Measurements from ENCODE around the gene SBK3.
"Not testable (repeated sequence)": the region's sequence is repeated elsewhere in the genome, so short reads cannot be mapped to it uniquely, and the experiment has no call there.

Gene SBK3, protein sequence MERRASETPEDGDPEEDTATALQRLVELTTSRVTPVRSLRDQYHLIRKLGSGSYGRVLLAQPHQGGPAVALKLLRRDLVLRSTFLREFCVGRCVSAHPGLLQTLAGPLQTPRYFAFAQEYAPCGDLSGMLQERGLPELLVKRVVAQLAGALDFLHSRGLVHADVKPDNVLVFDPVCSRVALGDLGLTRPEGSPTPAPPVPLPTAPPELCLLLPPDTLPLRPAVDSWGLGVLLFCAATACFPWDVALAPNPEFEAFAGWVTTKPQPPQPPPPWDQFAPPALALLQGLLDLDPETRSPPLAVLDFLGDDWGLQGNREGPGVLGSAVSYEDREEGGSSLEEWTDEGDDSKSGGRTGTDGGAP

GRCh38 chr19:55545443-55545842 lies at the start of gene SBK3:
Gene SBK3, minus strand, starts transcription at chr19:55545543. Its CDS starts 0 bp downstream, at chr19:55545543.
- DNase-seq (ENCODE audit: low read depth in 1 of 2, low spot score in 1 of 2), result no peak

DNA sequence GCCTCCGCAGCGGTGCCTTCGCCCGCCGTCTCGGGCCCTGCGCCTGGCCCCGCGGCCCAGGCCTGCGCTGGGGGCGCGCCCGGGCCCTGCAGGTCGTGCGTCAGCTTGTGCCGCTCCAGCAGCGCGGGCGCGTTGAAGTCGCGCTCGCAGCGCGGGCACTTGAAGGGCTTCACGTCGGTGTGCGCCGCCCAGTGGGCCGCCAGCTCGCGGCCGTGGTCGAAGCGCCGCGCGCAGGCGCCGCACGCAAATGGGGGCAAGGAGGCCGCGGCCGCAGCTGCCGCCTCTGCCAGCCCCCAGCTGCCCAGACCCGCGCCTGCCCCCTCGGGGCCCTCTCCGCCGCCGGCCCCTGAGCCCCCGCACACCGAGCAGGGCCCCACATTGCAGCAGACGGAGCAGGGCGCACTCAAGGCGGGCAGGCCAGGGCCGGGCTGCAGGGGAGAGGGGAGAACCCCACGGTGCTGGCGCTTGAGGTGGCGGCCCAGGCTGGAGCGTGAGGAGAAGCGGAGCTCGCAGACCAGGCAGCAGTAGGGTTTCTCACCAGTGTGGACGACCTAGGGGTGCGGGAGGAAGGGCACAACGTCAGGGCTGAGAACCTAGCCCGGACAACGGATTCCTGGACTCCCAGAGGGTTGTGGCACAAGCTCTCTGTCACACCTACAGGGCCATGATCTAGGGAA lies 47.9 kb upstream of the SBK3 start:
- no peak for DNase-seq (ENCODE audit: low read depth in 1 of 2, low spot score in 1 of 2)

DNA sequence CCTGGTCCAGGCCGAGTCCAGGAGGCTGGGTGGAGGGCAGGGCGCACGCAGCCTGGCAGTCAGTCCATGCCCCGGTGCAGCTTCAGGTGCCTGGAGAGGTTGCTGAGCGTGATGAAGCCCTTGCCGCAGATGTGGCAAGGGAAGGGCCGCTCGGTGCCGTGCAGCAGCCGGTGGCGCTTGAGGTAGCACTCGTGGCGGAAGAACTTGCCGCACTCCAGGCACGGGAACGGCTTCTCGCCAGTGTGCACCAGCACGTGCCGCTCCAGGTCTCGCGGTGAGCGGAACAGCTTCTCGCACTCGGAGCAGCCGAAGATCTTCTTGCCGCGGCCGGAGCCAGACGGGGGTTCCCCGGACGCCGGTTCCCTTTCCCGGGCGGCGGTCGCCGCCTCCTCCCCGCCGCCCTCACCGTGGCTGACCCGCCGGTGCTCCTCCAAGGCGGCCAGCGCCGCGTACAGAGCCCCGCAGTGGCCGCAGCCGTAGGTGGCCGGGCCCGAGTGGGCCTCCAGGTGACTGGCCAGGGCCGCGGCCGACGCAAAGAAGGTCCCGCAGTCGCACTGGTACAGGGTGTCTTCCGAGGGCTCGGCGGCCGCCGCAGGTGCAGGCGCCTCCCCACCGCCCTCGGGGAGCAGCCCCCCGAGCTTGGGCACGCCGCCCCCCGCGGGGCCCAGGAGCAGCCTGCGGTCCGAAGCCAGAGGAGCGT lies 47.2 kb upstream of the SBK3 start:
- DNase-seq (ENCODE audit: low read depth in 1 of 2, low spot score in 1 of 2), result no peak

DNA sequence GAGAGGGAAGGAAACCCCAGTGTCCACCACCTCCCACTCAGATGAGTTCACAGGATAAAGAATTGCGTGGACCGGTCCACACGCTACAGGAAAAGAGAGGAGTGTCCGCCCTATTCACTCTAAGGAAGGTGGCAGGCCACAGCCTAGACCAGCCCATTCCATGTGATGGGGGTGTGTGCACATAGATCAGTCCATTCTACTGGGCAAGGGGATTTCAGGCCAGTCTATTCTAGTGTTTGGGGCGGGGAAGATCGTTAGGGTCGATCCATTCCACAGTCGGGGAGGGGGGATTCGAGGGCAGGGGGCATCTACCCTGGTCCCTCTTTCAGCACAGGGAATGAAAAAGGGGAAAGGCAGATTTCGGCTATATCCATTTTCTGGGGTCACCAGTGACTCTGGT lies 46.2 kb upstream of the SBK3 start:
- no peak for DNase-seq (ENCODE audit: low read depth in 1 of 2, low spot score in 1 of 2)

GRCh38 chr19:55590617-55591016 lies 45.3 kb upstream of the SBK3 start:
- DNase-seq (ENCODE audit: low read depth in 1 of 2, low spot score in 1 of 2), result no peak

DNA sequence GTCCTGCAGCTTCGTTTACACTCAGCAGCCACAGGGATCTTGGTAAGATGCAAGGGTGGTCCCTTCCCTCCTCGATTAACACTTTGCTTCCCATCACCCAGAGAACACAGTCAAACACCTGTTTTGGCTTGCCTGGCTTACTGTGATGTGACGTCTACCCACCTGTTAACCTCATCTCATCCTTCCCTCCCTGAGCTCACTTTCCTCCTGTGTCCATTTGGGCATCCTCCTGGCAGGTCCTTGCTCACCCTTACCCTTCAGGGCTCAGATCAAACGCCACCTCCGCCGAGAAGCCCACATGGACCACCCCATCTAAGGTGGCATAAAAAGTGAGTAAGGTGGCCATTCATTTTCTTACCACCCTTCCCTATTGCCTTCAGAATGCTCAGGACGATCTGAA lies 44.8 kb upstream of the SBK3 start:
- no peak for DNase-seq (ENCODE audit: low read depth in 1 of 2, low spot score in 1 of 2)

DNA sequence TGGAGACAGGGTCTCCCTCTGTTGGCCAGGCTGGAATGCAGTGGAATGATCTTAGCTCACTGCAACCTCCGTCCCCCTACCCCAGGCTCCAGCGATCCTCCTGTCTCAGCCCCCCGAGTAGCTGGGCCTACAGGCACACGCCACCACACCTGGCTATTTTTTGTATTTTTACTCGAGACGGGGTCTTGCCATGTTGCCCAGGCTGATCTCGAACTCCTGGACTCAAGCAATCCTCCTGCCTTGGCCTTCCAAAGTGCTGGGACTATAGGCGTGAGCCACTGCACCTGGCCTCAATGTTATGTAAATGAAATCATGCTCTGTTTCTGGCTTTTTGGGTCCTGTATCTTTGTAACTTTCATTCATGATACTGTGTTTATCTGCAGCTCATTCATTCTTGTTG lies 43.4 kb upstream of the SBK3 start:
- no peak for DNase-seq (ENCODE audit: low read depth in 1 of 2, low spot score in 1 of 2)

DNA sequence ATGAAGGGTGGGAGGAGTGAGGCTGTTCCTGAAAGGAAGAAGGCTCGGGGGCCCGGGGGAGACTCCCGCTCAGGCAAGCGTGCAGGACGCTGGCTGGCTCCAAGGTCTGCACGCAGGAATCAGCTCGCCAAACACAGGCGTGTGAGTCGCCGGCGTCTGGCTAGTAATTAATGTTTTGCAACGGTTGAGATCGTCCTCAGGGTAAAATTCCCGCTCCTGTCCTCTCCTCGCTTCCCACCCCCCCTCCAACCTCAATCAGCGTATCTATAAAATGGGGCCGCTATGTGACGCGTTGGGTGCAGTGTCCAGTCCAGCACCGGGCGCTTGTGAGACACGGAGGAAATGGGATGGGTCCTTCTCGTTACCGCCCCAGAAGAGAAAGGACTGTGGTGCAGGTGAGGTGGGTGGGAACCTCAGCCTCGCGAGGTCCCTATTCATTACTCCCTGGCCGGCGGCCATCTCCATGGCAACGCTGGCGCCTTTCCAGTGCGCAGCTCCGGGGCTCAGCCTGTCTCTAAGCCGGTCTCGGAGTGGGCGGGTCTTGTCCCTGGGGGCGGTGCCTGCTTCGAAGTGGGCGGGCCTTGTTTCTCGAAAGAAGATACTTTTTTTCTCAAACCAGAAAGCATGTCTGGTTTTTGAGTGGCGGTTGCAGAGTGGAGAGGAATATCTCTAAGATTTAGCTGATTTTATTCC lies 41.8 kb upstream of the SBK3 start:
- DNase-seq (ENCODE audit: low read depth in 1 of 2, low spot score in 1 of 2), result peak; percentile 79 to 83

DNA sequence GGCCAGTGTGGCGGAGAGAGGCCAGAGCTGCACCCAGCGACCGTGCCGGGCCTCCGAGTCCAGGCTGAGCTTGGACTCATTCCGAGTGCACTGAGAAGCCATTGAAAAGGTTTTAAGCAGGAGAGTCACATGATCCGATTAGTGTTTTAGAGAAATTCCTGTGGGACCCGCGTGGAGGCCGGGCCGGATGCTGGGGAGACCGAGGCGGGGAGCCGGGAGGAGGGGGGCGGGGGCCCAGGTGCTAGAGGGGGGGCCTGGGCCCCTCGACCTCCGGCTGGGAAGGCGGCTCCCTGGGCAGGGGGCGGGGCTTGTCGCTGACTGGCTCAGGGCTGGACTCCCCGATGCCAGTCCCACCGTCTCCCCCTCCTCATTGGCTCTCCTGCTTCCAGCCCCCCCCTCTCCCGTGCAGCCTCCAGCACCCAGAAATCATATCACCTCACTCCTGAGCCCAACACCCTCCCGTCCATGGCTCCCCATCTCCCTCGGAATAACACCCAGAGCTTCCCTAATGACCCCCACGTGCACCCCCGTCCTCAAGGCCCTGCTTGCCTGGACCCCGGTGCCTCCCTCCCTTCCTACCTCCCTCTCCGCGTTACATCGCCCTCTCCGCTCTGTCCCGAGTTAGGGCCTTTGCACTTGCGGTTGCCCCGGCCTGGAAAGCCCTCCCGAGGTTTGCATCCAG lies 40.5 kb upstream of the SBK3 start:
- DNase-seq (ENCODE audit: low read depth in 1 of 2, low spot score in 1 of 2), result peak in 1 of 2 donors; percentile 31

DNA sequence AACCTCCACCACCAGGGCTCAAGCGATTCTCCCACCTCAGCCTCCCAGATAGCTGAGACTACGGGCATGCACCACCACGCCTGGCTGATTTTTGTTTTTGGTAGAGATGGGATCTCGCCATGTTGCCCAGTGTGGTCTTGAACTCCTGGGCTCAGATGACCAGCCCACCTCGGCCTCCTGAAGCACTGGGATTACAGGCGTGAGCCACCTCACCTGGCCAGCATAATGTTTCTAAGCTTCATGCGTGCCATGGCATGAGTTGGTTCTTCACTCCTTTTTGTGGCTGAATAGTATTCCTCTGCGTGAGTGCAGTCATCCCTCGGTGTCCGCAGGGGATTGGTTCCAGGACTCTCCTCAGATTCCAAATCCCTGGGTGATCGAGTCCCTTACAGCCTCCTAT lies 39.5 kb upstream of the SBK3 start:
- DNase-seq (ENCODE audit: low read depth in 1 of 2, low spot score in 1 of 2), result no peak

DNA sequence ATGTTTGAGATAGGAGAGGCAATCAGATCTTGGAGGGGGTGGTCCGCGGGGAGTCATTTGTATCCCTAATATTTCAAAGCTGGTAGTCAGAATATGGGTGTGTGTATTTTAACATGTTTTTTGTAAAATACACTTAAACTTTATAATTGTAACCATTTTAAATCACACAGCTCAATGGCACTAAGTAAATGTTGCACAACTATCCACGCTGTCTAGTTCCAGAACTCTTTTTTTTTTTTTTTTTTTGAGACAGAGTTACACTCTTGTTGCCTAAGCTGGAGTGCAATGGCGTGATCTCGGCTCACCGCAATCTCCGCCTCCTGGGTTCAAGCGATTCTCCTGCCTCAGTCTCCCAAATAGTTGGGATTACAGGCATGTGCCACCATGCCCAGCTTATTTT lies 38.6 kb upstream of the SBK3 start:
- DNase-seq (ENCODE audit: low read depth in 1 of 2, low spot score in 1 of 2), result not testable (repeated sequence)

- DNase-seq (ENCODE audit: low read depth in 1 of 2, low spot score in 1 of 2), result not testable (repeated sequence)
These were observed 36.9 kb upstream of the SBK3 start for GRCh38 chr19:55582284-55582683.

- no peak for DNase-seq (ENCODE audit: low read depth in 1 of 2, low spot score in 1 of 2)
These were observed 36.5 kb upstream of the SBK3 start for GRCh38 chr19:55581823-55582223.

DNA sequence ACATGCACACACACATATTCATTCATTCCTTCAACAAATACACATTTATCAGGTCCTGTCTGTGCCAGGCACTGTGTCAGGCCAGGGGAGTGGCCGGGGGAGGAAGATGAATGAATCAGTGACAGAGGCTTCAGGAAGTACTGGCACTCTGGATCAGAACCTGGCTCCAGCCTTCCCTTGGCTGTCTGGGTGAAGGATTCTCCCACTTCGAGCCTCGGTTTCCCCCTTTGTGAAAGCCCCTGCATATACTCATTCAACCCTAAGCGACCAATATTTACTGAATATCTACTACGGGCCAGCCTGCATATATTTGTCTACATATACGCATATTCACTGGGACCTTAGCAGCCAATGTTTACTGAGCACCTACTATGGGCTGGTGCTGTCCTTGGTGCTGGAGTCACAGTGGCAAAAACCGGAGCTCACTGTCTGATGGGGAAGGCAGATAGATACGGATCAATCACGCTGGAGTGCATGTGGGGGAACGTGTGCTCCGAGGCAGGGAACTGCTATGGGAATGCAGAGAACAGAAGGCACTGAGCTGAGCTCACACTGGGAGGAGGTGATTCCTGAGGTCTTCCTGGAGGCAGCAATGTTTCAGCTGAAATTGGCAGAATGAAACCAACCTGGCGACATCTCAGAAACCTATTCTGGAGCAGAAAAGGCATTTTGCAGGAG lies 35.9 kb upstream of the SBK3 start:
- DNase-seq (ENCODE audit: low read depth in 1 of 2, low spot score in 1 of 2), result no peak

- DNase-seq (ENCODE audit: low read depth in 1 of 2, low spot score in 1 of 2), result peak; percentile 42 to 62
These were observed 35.3 kb upstream of the SBK3 start, which contains the start of gene ZNF579 for GRCh38 chr19:55580628-55581144. Gene ZNF579, minus strand, starts transcription at chr19:55580848. Its CDS starts 1,209 bp downstream, at chr19:55579639.

DNA sequence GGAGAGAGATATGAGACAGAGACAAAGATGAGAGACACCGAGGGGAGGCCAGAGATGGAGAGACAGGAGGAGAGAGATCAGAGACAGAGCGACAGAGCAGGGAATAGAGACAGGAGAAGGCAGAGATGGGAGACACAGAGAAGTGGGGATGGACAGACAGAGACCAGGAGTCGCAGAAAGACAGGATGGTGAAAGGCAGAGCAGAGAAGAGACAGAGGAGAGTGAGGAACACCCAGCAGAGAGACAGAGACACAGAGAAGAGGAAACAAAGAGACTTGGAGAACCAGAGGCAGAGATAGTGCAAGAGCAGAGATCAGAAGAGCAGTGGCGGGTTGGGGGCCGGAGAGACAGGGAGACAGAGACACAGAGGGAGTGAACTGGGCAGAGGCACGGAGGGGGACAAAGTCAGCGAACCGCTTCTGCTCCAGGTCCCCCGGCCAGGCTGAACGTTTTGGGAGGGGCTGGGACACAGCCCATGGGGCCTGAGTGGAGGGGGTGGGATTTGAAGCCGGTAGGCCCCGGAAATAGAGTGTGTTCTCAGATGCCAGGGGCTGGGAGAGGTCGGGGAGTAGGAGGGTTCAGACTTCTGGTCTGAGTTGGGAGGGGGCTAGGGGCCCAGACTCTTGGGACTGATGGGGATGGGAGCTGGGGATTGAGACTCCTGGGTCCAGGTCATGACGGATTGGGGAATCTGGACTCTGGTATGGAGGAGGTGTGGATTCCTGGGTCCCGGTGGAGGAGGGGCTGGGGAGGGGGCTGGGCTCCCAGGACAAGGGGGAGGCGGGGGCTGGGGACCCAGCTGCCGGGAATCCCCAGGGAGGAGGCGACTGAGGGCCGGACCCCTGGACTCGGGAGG lies 34.7 kb upstream of the SBK3 start:
- no peak for DNase-seq (ENCODE audit: low read depth in 1 of 2, low spot score in 1 of 2)

DNA sequence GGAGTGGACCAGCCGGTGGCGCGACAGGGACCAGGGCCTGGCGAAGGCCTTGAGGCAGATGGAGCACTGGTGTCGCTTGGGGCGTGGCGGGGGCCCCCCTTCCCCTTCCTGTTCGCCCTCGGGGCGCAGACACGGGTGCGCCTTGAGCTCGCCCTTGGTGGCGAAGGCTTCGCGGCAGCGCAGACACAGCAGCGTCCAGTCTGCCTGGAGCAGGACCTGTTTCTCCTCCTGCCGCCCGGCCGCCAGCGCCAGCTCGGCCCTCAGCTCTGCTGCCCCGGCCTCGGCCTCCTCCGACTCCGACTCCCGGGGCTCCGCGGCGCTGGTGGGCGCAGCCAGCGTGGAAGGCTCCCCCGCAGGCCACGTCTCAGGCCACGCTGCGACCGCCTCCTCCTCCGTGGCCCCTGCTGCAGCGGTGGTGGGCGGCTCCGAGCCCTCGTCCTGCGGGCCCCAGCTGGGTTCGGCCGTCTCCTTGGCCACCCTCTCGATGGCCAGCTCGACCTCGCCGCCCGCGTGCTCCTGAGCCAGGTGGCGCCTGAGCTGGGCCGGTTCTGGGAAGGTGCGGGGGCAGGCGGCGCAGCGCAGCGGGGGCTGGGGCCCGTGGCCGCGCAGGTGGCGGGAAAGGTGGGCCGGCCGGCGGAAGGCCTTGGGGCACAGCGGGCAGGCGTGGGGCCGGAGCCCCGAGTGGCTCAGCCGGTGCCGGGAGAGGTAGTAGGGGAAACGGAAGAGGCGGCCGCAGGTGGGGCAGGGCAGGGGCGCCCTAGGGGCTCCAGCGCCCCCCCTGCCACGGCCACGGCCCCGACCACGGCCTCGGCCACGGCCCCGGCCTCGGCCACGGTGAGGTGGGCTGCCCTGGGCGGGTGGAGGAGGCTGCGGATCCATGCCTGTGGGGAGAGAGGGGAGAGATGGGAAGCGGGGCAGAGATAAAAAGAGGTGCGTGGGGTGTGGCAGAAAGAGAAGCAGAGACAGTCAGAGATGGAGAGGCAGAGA lies 33.7 kb upstream of the SBK3 start:
- DNase-seq (ENCODE audit: low read depth in 1 of 2, low spot score in 1 of 2), result no peak

All from activated T-helper 1 cell treated with anti-CD3 and anti-CD28 coated beads, Interleukin-2, amount 50 U/mL, for 16 hours (primary cell).